ENCODE data around the gene GPRC5A. TPM values are rescaled to one million over a fixed set of nuclear protein-coding genes. Genes with fewer than 3 reads are reported as not detected.

GPRC5A gene
- total RNA-seq, 3 donors from 2014 or later (not counting 1 experiment from before 2014, with no cell fraction given): 0.09 to 0.28 TPM; not detected in 1

DNA sequence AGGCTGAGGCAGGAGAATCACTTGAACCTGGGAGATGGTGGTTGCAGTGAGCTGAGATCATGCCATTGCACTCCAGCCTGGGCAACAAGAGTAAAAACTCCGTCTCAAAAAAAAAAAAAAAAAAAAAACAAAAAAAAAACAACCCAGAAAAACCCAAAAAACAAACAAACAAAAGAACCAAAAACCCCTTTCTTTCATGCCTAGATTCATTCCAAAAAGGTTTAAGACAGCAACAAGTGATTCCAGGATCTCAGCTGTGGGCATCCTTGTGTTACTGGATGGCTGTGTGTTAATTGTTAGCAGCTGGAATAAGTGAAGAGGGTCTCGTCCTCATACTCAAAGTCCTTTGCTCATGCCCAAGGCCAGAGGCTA is 9.4 kb downstream of the GPRC5A start:
- Histone ChIP-seq H3K27me3 (ENCODE audit: control insufficient read depth, insufficient read depth, low read length) (peaks cover 2% of the 10 kb centered on the region), H3K27ac (ENCODE audit: low read length) (no peak overlapping the region), H3K36me3 (ENCODE audit: control insufficient read depth, insufficient read depth, low read length) (no peaks in the 10 kb centered on the region), H3K4me1 (ENCODE audit: control insufficient read depth, insufficient read depth, low read length) (no peaks in the 10 kb centered on the region), H3K4me3 (ENCODE audit: low read length) (no peak overlapping the region), H3K9me3 (ENCODE audit: control insufficient read depth, insufficient read depth, low read length) (no peaks in the 10 kb centered on the region)
- 78% methylated on average over 1 of the region's 2 CpGs for WGBS (ENCODE audit: insufficient coverage)
- no peaks in the 10 kb centered on the region for H3K4me1 Mint-ChIP-seq
- DNase-seq (no peak), ATAC-seq (no peak)
- no peaks in the 10 kb centered on the region for H3K9me3 Mint-ChIP-seq
- TF ChIP-seq, protein P1, sequence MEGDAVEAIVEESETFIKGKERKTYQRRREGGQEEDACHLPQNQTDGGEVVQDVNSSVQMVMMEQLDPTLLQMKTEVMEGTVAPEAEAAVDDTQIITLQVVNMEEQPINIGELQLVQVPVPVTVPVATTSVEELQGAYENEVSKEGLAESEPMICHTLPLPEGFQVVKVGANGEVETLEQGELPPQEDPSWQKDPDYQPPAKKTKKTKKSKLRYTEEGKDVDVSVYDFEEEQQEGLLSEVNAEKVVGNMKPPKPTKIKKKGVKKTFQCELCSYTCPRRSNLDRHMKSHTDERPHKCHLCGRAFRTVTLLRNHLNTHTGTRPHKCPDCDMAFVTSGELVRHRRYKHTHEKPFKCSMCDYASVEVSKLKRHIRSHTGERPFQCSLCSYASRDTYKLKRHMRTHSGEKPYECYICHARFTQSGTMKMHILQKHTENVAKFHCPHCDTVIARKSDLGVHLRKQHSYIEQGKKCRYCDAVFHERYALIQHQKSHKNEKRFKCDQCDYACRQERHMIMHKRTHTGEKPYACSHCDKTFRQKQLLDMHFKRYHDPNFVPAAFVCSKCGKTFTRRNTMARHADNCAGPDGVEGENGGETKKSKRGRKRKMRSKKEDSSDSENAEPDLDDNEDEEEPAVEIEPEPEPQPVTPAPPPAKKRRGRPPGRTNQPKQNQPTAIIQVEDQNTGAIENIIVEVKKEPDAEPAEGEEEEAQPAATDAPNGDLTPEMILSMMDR (IDR thresholded peaks at IDR 0.05): no peak
- peaks cover 14 to 16% of the 10 kb centered on the region in 2 donors for H3K27me3 Mint-ChIP-seq (ENCODE audit: low read depth in 2 of 2)
- H3K36me3 Mint-ChIP-seq: no peaks in the 10 kb centered on the region
- intact Hi-C loops (cut with micrococcal nuclease): no loop called here
- no peak overlapping the region for H3K4me3 Mint-ChIP-seq
- no peak overlapping the region for H3K27ac Mint-ChIP-seq

DNA sequence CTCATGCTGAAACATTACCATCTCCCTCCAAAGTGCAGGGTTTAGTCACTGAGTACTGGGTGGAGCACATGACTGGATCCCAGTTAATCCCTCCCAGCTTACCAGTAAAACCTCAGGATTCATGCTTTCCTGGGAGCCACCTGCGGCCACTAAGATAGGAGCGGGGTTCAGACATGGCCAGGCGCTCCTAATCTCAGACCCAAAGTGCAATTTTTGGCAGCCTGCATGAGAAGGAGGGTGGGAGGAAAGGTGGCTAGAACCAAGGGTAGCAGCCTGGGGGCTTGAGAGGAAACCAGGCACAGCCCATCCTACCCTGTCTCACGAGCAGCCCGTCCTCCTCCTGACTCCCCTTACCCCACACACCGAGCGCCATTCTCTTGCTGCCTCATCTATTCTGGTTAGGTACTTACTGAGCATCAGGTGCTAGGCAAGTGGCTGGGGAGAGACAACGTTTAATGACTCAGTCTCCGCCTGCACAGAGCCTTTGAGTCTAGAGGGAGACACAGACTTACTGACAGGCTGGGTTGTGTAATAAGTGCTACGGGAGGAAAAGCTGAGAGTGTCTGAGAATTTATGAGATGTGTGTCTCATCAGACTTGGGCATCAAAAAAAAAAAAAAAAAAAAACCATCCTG is 9.9 kb downstream of the GPRC5A start:
- WGBS (ENCODE audit: insufficient coverage): 88% methylated on average over 6 of the region's 10 CpGs
- intact Hi-C loops (cut with micrococcal nuclease): no loop called here
- no peaks in the 10 kb centered on the region for H3K36me3 ChIP-seq (ENCODE audit: control insufficient read depth, insufficient read depth, low read length)
- H3K27me3 ChIP-seq (ENCODE audit: control insufficient read depth, insufficient read depth, low read length): peaks cover 2% of the 10 kb centered on the region
- no peaks in the 10 kb centered on the region for H3K36me3 Mint-ChIP-seq
- no peaks in the 10 kb centered on the region for H3K9me3 ChIP-seq (ENCODE audit: control insufficient read depth, insufficient read depth, low read length)
- H3K4me3 ChIP-seq (ENCODE audit: low read length): no peak overlapping the region
- H3K27ac ChIP-seq (ENCODE audit: low read length): no peak overlapping the region
- TF ChIP-seq, protein P1 (IDR thresholded peaks at IDR 0.05): no peak
- H3K4me3 Mint-ChIP-seq: no peak overlapping the region
- DNase-seq (no peak), ATAC-seq (no peak)
- H3K4me1 ChIP-seq (ENCODE audit: control insufficient read depth, insufficient read depth, low read length): no peaks in the 10 kb centered on the region
- peaks cover 13 to 16% of the 10 kb centered on the region in 2 donors for H3K27me3 Mint-ChIP-seq (ENCODE audit: low read depth in 2 of 2)
- H3K4me1 Mint-ChIP-seq: no peaks in the 10 kb centered on the region
- no peak overlapping the region for H3K27ac Mint-ChIP-seq
- no peaks in the 10 kb centered on the region for H3K9me3 Mint-ChIP-seq

DNA sequence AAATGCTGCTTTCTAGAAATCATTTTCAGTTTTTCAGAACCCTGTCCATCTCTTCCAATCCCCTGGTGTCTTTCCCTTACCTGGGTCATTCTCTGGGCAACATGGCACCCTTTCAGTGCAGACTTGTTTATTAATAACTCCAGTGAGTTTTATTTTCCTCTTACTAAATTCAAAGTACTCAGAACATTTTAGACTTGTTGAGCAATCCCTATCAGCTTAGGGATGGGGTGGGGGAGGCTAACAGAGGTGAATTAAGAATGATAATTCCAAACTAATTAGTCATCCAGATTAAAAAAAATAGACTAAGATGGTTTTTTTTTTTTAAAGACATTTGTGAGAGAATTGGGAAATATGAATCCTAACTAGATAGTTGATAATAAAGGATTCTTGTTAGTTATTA is 10.7 kb downstream of the GPRC5A start:
- no peak for ATAC-seq
- Mint-ChIP-seq H3K36me3 (no peaks in the 10 kb centered on the region), H3K9me3 (no peaks in the 10 kb centered on the region), H3K4me1 (no peaks in the 10 kb centered on the region), H3K27ac (no peak overlapping the region), H3K27me3 (ENCODE audit: low read depth in 2 of 2) (peaks cover 6 to 15% of the 10 kb centered on the region in 2 donors), H3K4me3 (no peak overlapping the region)
- Histone ChIP-seq H3K4me3 (ENCODE audit: low read length) (no peak overlapping the region), H3K27ac (ENCODE audit: low read length) (no peak overlapping the region), H3K4me1 (ENCODE audit: control insufficient read depth, insufficient read depth, low read length) (no peaks in the 10 kb centered on the region), H3K9me3 (ENCODE audit: control insufficient read depth, insufficient read depth, low read length) (no peaks in the 10 kb centered on the region), H3K36me3 (ENCODE audit: control insufficient read depth, insufficient read depth, low read length) (no peaks in the 10 kb centered on the region), H3K27me3 (ENCODE audit: control insufficient read depth, insufficient read depth, low read length) (peaks cover 2% of the 10 kb centered on the region)
- TF ChIP-seq, protein P1 (IDR thresholded peaks at IDR 0.05): no peak
- DNase-seq: no peak
- intact Hi-C loops (cut with micrococcal nuclease): no loop called here
